HG02884 (cell line): ENCODE measurements around the gene KIF25.

Source experiments
- ATAC-seq: cut with Tn5 transposase; IDR thresholded peaks from one replicate; pipeline ENCODE4 v1.9.1; 2021; ENCODE audit warnings: mild to moderate bottlenecking, moderate library complexity; ENCODE audit not compliant: unreplicated experiment

The KIF25 gene

DNA sequence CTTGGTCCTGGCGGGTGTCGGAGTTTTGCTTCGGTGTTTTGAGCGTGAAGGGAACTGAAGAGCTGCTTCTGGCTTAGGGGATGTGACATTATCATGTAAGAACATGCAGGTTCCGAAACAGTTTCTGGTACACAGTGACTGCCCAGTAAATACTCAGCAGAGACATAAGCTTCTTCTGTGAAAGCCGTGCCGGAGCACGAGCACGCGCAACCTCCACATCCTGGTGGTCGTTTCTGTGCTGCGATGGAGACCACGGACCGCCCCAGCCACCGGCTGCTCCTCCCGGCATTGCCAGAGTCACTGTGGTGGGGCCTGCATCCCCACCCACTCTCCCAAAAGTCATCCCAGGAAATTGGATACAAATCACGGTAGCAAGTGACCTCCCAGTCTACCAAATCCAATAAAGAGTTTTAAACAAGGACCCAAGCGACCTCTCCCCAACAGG, 18.7 kb downstream of the KIF25 start:
- ATAC-seq: no peak

DNA sequence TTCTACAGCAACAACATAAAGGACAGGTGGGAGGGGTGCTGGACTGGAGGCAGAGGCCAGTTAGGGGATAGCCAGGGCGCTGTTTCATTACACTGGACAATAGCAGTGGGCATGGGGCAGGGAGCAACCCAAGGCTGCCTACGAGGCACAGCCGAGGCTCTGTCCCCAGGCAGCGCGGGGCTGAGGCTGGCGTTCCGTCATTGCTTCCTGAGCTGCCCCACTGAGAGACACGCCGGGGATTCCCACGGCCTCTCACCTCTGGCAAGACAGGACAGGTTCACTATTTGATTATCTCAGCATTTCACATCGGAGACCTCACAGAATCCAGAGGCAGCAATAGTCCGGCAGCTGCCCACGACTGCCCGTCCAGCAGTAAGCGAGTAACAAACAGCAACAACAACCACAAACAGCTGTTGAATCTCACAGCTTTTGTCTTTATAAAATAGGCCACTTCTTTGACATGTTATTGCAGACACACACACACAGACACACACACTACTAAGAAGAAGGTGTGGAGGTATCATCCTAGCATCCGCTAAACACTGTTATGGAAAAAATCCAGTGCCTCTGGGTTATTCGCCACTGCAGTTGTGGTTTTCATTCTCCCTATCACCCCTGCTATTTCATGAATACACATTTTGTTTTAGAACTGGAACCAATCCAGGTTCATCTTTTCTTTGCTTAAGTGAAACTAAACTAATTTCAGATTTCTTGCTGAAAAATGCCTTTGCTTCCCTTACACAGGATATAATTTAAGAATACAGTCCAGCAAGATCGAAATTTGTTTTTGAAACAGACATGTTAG, 19.5 kb downstream of the KIF25 start:
- no peak for ATAC-seq

DNA sequence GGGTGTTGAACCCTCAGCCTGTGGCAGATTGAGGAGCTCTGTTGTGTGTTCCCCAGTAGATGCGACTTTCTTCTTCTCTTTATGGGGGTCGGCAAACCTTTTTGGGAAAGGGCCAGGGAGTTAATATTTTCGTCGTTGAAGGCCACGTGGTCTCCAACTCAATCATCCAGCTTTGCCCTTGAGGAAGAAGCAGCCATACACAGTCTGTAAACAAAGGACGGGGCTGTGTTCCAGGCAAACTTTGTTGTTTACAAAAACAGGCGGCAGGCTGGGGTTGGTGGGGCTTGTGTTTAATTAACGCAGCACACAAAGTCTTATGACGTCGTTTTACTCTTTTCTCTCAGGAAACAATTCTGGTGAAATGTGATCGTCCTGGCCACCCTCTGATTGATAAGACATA, 20.2 kb downstream of the KIF25 start:
- ATAC-seq: no peak

DNA sequence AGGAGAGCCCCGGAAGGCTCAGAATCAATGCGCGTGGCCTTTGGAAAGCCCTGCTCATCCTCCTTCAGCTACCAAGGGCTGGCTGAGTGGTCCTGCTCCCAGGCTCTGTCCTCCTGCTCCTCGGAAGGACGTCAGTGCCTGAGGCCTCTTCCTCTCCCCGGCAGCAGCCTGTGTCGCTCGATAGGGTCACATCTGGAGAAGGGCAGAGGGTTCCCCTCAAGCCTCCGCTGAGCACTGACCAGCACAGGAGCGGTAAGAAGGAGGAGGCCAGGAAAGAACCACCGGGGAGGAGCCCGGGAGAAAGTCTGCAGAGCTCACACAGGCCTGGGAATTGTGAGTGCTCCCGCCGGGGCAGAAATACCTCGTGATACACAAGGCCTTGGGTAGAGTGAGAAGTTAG, 21.2 kb downstream of the KIF25 start:
- ATAC-seq: no peak

DNA sequence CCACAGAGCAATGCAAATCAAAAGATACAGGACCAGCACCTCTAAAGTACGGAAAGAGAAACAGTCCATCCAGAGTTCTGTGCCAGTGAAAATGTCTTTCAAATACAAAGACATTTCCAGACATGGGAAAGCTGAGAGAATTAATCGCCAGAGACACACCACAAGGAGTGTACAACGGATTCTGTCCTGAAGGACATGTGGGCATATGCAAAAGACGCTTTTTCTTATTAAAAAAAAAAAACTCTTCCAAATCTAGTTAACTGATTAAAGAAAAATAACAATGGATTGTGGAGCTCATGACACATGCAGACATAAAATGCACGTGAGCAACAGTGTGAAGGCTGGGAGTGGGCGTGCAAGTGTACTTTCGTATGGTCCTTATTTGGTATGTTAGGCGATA, 22.8 kb downstream of the KIF25 start:
- no peak for ATAC-seq

DNA sequence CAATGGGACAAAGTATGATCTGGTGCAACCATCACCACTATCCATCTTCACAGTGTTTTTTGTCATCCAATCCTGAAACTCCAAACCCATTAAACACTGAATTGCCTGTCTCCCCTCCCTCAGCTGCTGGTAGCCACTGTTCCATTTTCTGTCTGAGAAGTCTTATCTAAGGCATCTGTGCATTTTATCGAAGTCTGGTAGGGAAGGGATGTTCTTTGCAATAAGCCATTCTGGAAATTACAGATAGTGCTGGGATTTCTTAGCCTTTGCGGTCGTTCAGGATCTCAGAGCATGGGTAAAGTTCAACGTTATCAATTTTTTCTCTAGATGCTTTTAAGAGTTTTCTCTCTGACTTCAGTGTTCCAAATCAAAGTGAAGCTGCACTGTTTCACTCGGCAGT, 24.1 kb downstream of the KIF25 start:
- ATAC-seq: no peak

DNA sequence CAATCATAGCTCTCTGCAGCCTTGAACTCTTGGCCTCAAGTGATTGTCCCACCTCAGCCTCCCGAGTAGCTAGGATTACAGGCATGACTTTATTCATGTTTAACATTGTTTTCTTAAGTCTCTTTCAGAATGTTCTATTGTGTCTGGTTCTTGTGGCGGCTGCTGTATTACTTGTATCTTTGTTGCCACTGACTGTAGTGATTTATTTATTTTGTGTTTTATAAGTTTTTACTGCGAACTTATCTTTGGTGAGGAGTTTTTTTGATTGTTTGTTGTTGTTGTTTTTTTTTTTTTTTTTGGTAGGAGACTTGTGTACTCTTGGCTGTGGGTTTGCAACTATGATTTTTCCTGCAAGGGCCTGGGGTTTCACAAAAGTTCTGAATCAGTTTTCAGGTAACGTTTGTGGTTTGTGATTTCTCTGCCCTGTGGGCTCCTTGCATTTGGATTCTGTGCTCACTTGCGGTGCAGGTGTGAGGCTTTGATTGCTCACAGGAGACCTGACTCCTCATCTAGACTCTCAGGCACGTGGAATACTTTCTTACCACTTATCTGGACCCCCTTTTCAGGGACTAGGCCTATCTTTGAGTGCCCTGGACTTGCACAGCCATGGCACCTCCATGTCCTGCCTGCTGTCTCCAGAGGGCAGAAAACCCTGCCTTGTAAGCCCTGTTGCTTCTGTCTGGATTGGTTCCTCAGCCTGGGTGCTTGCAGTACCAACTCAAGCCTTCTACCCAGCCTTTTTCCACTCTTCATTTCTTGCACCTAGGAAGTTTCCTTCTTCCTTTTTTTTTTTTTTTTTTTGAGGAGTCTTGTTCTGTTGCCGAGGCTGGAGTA, 25.2 kb downstream of the KIF25 start:
- ATAC-seq: no peak

DNA sequence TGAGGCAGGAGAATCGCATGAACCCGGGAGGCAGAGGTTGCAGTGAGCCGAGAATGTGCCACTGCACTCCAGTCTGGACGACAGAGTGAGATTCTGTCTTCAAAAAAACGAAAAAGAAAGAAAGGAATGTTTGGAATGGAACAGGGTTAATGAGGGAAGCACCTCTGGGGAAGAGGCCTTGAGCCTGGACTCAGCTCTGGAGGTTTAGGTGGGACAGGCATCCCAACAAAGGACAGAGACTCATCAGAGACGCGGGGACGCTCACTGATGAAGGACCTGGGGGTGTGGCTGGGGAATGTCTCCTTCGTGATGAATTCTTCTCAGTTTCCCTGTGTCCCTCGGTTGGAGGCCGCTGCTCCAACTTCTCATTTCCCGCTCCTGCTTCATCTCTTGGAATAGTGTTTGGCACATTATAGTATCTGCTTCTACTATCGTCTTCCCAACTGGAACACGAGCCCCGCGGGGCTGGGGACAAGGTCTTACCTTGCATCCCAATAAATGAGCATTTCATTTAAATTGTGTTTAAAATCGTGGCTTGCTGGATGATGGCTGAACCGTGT, 27.6 kb downstream of the KIF25 start:
- no peak for ATAC-seq

DNA sequence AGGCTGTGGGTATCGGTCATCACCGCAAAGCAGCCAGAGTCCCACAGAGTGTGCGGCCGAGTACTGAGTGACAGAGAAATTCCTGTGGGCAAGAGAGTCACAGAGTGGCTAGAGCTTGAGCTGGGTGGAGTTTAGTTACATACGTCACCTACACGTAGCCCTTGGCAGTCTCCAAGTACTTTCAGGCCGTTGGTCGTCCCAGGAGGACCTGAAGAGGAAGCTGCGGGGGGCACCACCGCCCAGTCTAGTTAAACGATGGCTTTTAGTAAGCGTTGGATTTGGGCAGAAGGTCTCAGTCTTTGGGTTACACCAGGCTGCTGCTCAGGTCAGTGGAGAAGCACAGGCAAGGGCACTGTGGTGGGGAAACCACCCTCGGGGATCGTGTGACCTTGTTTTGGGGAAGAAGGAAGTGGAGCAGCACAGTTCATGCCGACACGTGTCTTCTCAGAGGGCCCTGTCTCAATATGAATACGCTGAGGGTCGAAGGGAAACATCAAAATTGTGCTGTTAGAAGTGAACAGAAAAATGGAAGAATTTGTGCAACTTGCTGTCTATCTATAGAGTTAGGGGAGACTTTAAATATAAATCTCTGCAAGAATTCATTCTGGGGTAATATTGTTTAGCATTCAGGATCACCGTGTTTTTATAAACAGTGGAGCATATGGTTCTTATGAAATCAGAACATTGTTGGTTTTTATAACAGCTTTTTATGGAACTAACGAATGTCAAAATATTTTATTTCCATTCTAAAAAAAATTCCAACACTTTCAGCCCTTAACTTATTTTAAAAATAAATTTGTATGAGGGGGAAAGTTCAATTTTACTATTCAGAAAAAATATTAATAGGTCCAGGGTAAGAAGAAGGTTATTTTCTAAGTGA, 28.6 kb downstream of the KIF25 start:
- no peak for ATAC-seq

DNA sequence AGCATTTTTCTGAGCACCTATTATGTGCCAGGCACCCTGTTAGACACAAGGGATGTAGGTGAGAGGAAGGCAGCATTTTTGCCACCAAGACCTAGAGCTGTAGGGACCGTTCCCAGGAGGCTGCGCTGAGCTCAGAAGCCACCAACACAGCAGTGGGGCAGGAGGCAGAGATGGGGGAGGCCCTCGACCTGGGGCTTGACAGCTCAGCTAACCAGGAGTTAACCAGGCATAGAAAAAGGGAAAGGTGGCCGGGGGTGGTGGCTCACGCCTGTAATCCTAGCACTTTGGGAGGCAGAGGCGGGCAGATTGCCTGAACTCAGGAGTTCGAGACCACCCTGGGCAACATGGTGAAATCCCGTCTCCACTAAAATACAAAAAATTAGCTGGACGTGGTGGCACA, 29.5 kb downstream of the KIF25 start:
- no peak for ATAC-seq

DNA sequence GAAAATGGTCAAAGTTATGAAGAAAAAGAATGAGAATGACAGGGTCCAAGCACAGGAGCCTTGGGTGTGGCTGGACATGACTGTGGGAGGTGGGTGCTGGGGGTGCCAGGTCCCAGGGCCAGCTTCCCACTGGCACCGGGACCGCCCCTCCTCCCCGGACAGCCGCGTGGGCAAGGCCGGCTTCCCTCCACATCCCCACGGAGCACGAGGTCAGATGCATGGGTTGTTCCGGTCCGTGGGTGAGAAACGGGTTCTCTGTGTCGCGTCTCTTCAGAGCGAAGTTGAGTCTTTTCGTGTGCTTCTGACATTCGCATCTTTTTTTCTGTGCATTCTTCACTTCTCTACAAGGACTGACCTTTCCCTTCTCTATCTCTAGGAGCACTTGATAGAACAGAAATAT, 30.1 kb downstream of the KIF25 start:
- ATAC-seq: no peak

DNA sequence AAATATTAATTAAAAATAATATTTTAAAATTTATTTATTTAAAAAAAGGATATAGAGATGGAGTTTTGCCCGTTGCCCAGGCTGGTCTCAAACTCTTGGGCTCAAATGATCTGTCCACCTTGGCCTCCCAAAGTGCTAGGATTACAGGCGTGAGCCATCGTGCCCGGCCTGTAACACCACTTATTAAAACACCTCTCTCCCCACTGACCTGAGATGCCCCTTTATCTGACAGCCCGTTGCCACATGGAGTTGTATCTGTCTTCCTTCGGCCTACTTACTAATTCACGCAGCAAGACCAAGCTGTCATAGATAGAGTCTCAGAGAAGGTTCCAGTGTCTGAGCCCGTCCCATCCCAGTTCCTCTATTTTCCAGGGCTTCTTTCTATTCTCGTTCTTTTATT, 30.7 kb downstream of the KIF25 start:
- ATAC-seq: no peak

DNA sequence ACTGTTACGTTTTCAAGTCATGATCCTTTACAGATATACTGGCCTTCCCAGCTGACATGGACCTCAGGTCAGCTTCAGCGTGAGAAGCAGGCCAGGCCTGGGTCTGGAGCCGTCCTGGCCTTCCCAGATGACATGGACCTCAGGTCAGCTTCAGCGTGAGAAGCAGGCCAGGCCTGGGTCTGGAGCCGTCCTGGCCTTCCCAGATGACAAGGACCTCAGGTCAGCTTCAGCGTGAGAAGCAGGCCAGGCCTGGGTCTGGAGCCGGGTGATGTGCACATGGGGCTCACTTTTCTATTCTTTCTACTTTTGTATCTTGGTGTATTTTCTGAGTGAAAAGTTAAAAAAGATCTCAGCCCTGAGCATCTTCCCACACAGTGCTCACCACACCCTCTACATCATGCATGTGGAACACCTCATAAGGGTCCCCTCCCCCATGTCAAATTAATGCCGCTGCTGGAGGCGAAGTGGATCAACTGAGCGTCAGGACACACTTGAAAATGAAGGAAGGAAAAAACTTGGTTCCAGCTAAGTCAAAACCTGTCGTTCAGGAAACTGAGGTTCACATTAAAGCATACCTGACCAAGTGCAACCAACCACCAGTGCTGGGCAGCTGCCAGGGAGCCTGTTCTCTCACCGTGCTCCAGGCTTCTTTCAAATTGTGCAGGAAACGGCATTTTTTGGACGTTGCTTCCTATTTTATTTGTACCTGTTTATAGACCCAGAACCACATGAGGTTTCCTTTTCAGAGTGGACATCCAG, 32.2 kb downstream of the KIF25 start:
- no peak for ATAC-seq

DNA sequence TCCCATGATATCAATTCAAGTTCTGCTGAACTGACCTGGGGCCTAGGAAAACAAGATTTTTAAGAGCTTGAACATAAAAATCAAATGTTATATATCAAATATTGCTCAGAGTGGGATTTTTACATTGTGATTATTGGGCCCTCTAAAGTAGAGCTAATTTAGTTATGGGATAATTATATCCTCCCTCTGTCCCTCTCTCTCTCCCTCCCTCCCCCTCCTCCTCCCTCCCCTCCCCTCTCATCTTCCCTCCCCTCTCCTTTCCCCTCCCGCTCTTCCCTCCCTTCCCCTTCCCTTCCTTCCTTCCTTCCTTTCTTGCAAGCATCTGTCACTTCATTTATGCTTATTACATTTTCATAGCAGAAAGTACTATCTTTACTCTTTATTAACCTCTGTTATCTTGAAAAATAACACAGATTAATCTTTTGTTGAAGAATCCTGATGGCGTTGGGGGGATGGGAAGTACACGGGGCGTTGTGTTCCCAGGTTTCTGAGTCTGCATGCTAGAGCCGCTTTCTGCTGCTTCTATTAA, 32.8 kb downstream of the KIF25 start:
- no peak for ATAC-seq

DNA sequence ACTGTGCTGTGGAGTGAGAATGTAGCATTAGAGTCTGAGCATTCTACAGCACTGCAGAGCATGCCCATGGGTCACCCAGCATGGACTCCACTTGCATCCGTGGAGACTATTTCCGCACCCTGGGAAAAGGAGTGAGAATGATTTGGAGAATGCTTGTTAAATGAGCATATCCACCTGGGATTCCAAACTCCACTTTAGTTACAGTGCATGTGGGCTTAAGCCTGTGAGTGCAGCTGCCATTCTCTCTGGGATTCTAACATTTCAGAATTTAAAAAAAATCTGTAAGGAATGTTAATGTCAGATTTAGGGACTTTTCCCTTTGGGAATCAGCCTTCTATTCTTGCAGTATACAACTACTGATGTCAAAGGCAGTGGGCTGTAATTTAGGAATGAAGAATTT, 33.4 kb downstream of the KIF25 start:
- no peak for ATAC-seq

DNA sequence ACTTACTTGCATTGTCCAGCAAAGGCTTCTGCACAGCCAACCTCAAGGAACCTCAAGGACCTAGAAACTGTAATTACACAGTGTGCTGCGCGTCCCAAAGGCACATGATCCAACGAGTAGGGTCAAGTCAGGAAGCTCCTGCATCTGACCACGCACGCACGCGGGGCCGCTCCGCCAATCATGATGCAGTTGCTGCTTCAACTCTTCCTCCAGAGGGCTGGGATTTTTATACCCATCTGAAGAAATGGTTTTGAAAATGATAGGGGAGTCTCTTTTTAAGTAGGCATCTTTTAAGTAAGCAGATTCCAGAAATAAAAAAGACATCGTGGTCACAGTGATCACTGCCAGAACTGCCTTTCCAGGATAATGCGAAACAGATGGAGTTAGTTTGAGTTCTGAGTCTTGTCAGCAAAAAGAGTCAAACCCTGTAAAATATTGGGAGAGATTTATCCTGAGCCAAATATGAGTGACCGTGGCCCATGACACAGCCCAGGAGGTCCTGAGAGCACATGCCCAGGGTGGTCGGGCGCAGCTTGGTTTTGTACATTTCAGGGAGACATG, 34.0 kb downstream of the KIF25 start:
- ATAC-seq: no peak

DNA sequence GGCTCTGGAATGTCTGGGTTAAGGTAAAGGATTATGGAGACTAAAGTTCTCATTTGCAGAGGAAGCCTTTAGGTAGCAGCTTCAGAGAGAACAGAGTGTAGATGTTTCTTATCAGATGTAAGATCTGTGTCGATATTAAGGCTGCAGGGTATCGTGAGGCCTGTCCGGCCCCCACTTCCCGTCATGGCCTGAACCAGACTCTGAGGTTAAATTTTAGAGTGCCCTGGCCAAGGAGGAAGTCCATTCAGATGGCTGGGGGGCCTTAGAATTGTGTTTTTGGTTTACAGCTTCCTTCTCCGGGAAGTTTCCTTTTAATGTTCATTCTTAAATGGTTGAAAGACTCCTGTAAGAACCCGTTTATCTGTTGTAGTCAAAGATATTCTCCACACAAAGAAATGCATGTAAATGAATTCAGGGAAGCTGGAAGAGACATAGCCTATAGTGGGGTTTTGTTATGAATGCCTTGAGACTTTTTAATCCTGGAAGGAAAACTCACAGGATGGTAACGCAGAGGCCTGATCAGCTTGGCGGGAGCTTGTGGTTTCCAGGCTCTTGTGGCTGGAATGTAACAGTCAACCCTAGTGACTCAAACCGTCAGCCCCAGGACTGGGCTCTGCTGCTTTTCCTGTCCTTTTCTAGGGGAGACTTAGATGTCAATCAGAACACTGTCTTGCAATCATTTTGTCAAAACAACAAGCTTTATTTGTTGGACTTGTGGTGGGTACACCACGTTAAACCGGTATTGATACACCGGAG, 34.7 kb downstream of the KIF25 start:
- no peak for ATAC-seq

DNA sequence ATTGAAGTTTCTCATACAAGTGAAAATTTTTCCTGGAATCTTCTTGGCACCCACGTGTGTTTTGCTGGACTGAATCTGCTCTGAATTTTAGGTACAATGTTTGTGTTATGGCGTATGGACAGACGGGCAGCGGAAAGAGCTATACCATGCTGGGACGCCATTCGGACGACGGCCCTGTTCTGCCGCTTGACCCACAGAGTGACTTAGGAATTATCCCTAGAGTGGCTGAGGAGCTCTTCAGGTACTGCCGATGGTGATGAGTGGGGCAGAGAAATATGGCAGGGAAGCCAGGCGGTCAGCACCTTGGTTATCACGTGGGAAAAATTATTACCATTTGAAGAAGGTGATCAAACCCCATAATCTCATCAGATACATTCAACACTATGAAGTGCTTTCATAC, 36.3 kb downstream of the KIF25 start:
- ATAC-seq: no peak

DNA sequence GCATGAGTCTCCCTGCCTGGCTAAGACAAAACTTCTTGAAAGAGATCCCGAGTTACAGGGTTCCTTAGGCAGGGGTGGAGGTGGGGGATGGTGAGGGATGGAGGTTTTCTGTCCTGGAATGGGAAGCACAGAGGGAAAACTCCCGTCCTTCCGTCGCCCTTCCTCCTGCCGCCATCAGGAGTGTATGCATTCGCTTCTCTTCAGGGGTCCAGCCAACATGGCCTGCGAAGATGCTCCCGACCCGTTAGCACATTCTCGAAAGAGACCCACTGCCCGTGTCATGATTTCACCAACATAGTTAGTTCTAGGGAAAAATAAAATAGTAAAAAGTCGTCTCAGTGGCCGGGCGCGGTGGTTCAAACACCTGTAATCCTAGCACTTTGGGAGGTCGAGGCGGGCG, 37.1 kb downstream of the KIF25 start:
- no peak for ATAC-seq
